Activated CD8-positive, alpha-beta memory T cell treated with anti-CD3 and anti-CD28 coated beads, Interleukin-2, amount 50 U/mL, for 24 hours (primary cell): ENCODE measurements around the gene NLGN1.
"Not testable (repeated sequence)": the region's sequence is repeated elsewhere in the genome, so short reads cannot be mapped to it uniquely, and the experiment has no call there.

Experiments used
- DNase-seq: peaks from one replicate; pipeline ENCODE4 v3.0.0-alpha.2; 2020; ENCODE audit errors: extremely low read depth

Gene NLGN1

GRCh38 chr3:174168538-174169254, 771.2 kb downstream of the NLGN1 start:
- DNase-seq = no peak

GRCh38 chr3:174169736-174170135, 772.2 kb downstream of the NLGN1 start:
- no peak for DNase-seq

- no peak for DNase-seq
Measured at GRCh38 chr3:174170248-174170647, 772.7 kb downstream of the NLGN1 start.

- no peak for DNase-seq
Measured at GRCh38 chr3:174186377-174186989, 788.9 kb downstream of the NLGN1 start.

GRCh38 chr3:174191380-174191779, 793.8 kb downstream of the NLGN1 start:
- DNase-seq = no peak

- no peak for DNase-seq
Measured at GRCh38 chr3:174191895-174192294, 794.4 kb downstream of the NLGN1 start.

DNA sequence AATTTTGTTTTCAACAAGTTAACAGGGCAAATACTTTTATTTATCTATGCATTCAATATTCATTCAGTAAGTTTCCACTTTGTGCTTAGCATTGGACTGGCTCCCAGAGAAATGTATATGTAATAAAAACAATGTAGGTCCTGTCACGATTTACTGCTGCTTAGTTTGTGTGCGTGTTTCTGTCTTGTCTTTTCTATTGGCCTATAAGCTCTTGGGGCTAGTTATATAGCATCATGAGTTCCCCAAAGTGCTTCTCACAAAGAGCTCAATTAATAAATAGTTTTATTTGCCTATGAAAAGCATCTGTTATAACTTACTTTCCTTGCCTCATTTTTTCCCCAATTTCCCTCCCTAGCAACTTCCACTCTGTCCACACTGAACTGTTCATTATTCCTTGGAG, 794.9 kb downstream of the NLGN1 start:
- DNase-seq = no peak

- no peak for DNase-seq
Measured at GRCh38 chr3:174193604-174194003, 796.1 kb downstream of the NLGN1 start.

- no peak for DNase-seq
Measured at GRCh38 chr3:174197416-174197815, 799.9 kb downstream of the NLGN1 start.

- no peak for DNase-seq
Measured at GRCh38 chr3:174198199-174198598, 800.7 kb downstream of the NLGN1 start.

DNA sequence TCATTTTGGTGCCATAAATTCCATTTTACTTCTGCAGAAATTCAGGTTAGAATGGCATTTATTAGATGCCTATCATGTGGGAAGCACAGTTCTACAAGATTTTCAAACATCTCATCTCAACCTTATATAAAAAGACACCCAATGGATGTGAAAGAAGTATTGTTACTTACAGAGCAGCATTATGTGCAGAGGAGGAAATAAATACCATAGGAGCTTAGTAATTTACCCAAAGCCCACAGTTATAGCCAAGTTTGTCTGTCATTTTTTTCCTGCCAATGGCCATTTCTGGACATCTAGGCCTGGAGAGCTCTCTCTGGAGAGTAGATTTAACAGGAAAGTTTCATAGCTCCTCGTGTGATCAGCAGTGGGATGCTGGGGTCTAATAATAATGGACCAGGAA, 802.2 kb downstream of the NLGN1 start:
- DNase-seq = no peak

DNA sequence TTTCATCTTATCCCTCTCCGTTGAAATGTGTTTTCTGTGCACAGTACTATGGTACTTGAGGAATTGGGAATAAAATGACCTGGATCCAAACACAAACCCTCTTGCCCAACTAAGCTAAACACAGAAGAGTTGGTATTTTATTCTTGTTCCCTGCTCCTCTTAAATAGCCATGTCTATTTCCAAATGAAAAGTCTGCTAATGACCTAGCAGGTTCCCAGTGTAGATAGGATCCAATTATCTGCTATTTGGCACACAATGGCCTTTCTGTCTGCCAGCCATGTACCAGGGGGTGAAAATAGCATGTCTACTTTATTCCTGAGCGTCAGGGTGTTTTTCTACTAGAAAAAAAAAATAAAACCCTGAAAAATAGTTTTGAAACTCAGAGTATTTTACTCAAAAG, 804.6 kb downstream of the NLGN1 start:
- no peak for DNase-seq

DNA sequence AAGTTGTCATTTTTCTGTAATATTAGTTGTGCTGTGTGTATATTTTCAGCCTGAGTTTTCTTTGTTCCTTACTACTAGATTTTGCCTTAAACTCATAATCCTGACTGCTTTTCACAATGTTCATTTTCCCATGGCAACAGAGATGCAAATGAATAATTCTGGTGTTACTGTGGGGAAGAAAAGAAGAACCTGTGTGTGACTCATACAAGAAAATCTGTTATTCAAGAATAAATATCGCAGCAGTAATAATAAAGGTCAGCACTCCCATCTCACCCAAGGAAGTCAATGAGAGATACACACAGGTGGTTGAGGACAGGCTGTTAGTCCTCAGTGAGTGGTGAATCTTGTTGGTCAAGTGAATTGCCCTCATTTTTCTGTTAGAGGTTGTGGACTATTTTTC, 805.0 kb downstream of the NLGN1 start:
- no peak for DNase-seq

- DNase-seq = no peak
Measured at GRCh38 chr3:174204765-174205164, 807.2 kb downstream of the NLGN1 start.

- no peak for DNase-seq
Measured at GRCh38 chr3:174206607-174207192, 809.2 kb downstream of the NLGN1 start.

GRCh38 chr3:174208161-174208560, 810.6 kb downstream of the NLGN1 start:
- no peak for DNase-seq

GRCh38 chr3:174211896-174212295, 814.4 kb downstream of the NLGN1 start:
- DNase-seq = not testable (repeated sequence)

DNA sequence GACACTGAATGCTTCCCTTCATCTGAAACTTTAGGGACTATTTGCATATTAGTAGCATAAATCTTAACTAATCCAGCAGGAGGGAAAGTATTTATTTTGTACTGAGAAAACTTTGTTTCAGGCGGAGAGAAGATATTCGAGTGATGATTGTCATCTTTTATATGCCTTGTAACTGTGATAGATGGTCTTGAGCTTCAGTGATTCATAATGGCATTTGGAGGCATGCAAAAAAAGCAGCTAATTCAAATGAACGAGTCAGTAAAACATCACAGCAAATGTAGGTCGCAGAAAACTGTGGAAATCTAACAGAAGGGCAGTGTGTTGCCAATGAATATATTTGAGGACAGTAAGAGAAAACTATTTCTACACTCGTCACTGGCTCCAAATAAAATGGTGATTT, 817.9 kb downstream of the NLGN1 start:
- DNase-seq = no peak

DNA sequence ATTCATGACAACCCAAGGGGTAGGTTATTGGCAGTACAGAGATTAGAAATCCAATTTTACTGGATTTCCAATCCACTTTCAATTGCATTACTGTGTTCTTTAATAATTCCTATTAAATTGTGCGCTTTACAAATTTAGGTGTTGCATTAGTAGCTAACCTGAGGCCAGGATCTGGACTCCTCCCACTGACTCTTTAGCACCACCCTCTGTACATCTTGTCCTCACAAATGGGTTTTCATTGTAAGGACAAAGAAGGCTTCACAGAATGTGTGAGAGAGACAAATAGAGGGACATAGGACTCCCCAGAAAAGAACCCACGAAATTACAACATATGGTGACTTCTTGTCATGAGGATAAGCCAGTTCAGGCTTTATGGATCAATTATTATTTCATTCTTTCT, 818.5 kb downstream of the NLGN1 start:
- DNase-seq = no peak

DNA sequence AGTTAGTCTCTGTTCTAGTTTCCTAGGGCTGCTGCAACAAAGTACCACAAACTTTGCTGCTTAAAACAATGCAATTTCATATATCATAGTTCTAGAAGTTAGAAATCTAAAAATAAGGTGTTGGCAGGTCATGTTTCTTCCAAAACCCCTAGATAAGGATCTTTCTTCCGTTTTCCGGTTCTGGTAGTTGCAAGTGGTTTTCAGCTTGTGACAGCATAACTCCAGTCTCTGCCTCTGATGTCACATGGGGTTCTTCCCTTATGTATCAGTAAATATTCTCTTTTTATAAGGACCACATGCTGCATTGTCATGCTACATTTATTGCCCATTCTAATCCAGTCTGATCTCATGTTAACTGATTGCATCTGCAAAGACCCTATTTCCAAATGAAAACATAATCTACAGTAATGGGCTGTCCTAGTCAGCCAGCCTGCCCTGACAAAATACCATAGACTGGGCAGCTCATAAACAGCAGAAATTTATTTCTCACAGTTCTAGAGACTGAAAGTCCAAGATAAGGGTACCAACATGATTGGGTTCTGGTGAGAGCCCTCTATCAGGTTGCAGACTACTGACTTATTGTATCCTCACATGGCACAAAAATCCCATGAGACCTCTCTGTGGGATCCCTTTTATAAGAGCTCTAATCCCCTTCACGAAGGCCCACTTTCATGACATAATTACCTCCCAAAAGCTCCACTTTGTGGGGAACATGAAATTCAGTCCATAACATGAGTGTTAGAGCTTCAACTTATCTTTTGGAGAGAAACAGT, 819.6 kb downstream of the NLGN1 start:
- no peak for DNase-seq

- DNase-seq = no peak
Measured at GRCh38 chr3:174218016-174218415, 820.5 kb downstream of the NLGN1 start.

GRCh38 chr3:174219738-174220137, 822.2 kb downstream of the NLGN1 start:
- no peak for DNase-seq
